Right renal pelvis (tissue), 4 donors: Measurements from ENCODE around the gene ATP5F1D. TPM values are rescaled to one million over a fixed set of nuclear protein-coding genes. Genes with fewer than 3 reads are reported as not detected.
A peak's percentile ranks its signal among the peaks of the same experiment; 100 is the strongest.
"Not testable (repeated sequence)": the region's sequence is repeated elsewhere in the genome, so short reads cannot be mapped to it uniquely, and the experiment has no call there.

Experiments used
- DNase-seq, 4 donors: peaks; one replicate each; pipeline ENCODE4 v3.0.0-alpha.2; 2013; ENCODE audit warnings: low read depth in 4 of 4, low spot score in 3 of 4, missing footprints in 1 of 4
- polyA plus RNA-seq, 4 donors: library from polyadenylated mRNA; unstranded; fragments of 120-200 nt; gene quantifications; one replicate each; pipeline ENCODE4 v1.2.1, GENCODE V29; 2013; ENCODE audit not compliant: insufficient read length in 4 of 4

Gene ATP5F1D
- polyA plus RNA-seq, 4 donors: 85.5 to 156 (median 99.3) TPM

DNA sequence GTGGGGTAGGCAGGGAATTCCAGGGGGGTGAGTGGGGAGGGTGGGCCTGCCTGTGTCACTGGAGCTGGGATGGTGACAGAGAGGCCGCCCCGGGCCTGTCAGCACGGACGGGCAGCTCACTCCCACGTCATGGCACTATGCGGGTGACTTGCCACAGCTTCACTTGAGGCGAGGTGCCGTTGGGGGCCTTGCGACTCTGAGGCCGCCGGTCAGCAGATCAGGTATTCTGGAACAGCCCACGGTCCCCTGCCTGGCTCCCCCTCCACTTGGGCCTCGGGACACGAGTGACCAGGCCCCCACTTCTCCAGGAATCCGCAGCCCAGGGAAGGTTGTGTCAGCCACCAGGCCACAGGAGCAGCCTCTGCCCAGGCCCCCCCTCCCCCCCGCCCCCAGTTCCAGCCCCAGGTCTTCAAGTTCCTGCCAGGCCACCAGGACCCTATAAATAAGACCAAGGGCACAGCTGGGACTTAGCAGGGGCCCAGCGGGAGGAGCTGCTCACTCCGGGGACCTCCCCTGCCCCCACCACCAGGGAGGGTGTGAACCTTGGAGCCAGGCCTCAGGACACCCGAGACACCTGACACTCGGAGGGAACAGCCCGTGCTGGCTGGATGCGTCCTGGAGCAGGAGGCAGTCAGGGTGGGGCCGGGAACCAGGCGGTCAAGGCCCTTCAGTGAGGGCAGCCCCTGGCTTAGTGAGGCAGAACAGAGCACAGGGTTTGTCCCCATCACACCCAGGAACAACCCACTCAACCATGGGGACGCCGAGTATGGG is 4.1 kb downstream of the ATP5F1D start:
- DNase-seq: no peak

GRCh38 chr19:1246265-1247087 is 4.9 kb downstream of the ATP5F1D start:
- DNase-seq: not testable (repeated sequence)

GRCh38 chr19:1247748-1248138 is 6.2 kb downstream of the ATP5F1D start:
- DNase-seq: no peak

DNA sequence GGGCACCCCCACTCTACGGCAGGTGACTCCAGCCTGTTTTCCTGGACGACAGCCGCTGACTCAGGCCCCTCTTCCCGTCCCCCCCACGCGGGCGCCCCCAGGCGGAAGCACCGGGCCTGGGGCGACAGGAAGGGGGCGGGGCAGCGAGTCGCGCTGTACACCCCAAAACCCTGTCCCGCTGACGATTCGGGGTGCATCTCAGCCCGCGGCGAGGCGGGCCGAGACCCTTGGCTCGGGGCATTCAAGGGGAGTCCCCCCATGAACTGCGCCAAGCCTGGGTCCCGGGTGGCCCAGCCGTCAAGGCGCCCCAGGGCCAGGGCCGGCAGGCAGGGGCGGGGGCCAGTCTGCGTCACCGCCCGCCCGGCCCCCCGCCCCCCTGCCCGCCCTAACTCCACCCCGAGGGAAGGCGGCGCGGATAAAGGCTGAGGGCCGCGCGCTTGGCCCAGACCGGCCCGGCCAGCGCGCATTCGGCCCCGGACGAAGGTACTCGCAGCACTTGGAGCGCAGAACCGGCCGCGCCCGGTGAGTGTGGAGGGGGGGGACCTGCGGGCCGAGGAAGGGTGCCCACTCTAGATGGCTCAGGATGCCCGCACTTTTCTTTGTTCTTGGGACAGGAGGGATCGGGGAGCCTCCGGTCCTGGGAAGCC is 6.7 kb downstream of the ATP5F1D start, which contains the start of gene MIDN:
MIDN (plus strand) TSS at position 445 of the 647 bp plus-strand sequence. CDS start 1,714 bp downstream, outside the sequence.
- DNase-seq: no peak

DNA sequence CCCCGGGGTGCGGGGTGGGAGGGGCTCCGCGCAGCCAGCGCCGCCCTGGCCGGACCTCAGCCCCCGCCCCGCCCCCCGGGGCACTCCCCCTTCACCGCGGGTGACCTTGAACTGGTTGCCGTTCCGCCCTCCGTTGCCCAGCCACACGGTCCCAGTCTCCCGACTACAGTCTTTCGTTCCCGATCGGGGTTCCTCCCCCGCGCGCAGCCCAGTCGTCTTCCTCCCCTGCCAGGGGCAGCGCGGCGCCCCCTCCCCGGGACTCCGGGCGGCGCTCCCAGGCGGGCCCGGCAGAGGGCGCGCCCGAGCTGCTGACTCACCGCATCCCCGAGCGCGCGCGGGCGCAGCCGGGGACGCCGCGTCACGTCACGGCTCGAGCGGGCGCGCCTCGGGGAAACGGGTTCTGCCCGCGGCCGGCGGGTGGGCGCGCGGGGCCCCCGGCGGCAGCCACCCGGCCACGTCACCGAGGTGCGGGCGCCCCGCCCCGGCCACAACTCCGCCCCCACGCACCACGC is 7.3 kb downstream of the ATP5F1D start:
- DNase-seq: no peak

- peak; percentile 93 to 96 (median 94) for DNase-seq
Observed at GRCh38 chr19:1249298-1249989, 7.9 kb downstream of the ATP5F1D start.

GRCh38 chr19:1249990-1250436 is 8.5 kb downstream of the ATP5F1D start:
- DNase-seq: no peak

DNA sequence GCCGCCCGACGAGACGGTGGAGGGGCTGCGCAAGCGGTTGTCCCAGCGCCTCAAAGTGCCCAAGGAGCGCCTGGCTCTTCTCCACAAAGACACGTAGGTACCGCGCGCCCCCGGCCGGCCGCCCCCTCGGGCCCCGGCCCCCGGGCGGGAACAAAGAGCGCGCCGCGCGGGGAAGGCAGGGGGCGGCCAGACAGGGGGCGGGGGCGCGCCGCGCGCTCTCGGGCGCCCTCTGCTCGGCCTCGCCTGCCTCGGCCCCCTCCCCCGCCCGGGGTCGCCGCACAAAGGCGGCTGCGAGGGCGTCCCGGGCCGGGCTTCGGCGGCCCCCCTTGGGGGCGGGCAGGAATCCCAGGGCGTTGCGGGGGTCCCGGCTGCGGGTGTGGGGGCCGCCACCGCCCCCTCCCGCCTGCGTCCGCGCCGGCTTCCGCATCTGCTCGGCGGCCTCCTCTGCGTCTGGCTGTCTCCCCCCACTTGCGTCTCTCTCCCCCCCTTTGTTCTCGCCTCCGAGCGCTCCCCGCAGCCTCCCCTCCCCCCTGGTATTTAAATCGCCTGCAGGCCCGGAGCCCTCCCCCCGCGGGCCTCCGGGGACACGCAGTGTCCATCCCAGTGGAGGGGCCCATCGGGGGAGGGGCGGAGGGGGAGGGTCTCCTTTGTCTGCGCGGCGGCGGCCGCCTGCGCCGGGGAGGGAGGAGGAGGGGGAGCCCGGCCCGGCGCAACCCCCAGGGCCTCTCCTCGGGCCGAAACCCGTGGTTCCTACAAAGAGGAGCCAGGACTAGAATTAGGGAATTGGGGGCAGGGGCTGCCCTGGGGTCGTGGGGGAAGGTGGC is 9.1 kb downstream of the ATP5F1D start:
- DNase-seq: no peak

- no peak for DNase-seq
Observed at GRCh38 chr19:1251330-1252220, 10.0 kb downstream of the ATP5F1D start.

- no peak for DNase-seq
Observed at GRCh38 chr19:1252221-1252820, 10.8 kb downstream of the ATP5F1D start.

GRCh38 chr19:1252821-1253513 is 11.4 kb downstream of the ATP5F1D start:
- no peak for DNase-seq

DNA sequence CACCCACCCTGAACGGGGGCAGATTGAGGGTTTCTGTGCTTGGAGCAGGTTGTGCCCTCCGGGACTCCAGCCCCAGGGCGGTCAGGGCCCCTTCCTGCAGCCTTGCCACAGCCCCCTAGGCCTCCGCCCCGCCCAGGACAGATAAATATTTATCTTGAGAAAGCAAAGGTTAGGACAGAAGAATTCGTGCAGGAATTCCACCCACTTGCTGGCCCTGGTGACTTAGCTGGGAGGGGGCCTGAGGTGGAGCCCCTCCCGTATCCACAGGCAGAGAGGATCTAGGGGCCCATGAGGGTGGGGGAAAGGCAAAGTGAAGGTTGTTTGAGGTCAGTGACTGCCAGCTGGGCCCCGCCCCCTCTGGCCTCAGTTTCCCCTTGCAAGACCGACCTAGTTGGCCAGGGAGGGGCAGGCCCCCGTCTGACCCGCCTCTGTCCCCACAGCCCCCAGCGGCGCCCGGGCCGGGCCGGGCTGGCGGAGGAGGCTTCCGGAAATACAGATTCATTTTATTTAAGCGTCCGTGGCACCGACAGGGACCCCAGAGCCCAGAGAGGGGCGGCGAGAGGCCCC is 12.0 kb downstream of the ATP5F1D start:
- no peak for DNase-seq

GRCh38 chr19:1254081-1254527 is 12.6 kb downstream of the ATP5F1D start:
- no peak for DNase-seq

DNA sequence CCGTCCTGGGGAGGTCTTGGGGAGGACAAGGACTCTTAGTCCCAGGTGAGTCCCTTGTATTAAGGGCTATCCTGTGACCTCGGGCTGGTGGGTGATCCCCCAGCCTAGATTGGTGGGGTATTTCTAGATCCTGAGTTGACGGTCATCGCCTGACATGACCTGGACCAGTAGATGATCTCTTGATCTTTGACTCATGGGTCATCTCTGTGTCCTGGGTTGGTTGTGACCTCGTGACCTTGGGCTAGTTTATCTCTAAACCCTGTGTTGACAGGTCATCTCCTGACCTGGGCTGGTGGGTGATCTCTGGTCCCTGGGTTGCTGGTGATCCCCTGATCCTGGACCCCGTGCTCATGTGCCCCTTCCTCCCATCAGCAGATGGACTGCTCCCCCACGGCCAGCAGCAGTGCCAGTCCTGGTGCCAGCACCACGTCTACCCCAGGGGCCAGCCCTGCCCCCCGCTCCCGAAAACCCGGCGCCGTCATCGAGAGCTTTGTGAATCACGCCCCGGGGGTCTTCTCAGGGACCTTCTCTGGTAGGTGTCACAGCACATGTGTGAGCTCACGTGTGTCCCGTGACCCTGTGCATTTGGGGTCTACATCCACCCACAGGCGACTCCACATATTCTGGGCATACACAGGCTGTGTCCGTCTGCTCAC is 13.1 kb downstream of the ATP5F1D start:
- DNase-seq: no peak

GRCh38 chr19:1255186-1256161 is 13.9 kb downstream of the ATP5F1D start:
- DNase-seq: no peak
